Endothelial cell of umbilical vein (primary cell): ENCODE measurements around the gene PON3. TPM values are rescaled to one million over a fixed set of nuclear protein-coding genes. Genes with fewer than 3 reads are reported as not detected.

Experiments used
- BruUV-seq: library from RNA; stranded (reverse); fragments of 400-500 nt; replicated peaks from 2 replicates; lab custom pipeline; 2021; lab: Mats Ljungman, UMichigan
- CTCF ChIA-PET: fragments of 300-600, 350-600 bp; sonication (Branson Sonifier 250); formaldehyde crosslinking; loops from one replicate; lab custom pipeline; 2021; ENCODE audit warnings: antibody characterized with exemption, inconsistent platforms; lab: Charles Lee
- POLR2A ChIA-PET: fragments of 300-600, 350-600 bp; sonication (Branson Sonifier 250); formaldehyde crosslinking; loops from one replicate; lab custom pipeline; 2021; ENCODE audit warnings: antibody characterized with exemption, inconsistent platforms; lab: Charles Lee
- DNase-seq: peaks from one replicate; pipeline ENCODE4 v3.0.0-alpha.2; 2011; ENCODE audit warnings: low read depth, low spot score
- FAIRE-seq: peaks from 2 replicates; lab custom pipeline; 2011; peaks lifted over from hg19 to GRCh38; lab: Jason Lieb, UNC
- H2AFZ ChIP-seq: 2 replicates; pipeline ENCODE4 v1.6.0; 2012; ENCODE audit warnings: low read depth, low read length, control low read depth, inconsistent platforms
- H3K27ac ChIP-seq: 2 replicates; pipeline ENCODE4 v1.5.1; 2011; ENCODE audit warnings: low read depth, mild to moderate bottlenecking, control low read depth, low read length, moderate library complexity; ENCODE audit not compliant: insufficient read depth
- H3K27me3 ChIP-seq, 2 experiments: 2 replicates each; pipeline versions ENCODE4 v1.6.0 to v1.6.1; 2011; ENCODE audit warnings: low read length in 2 of 2, mixed read lengths in 1 of 2; ENCODE audit not compliant: control insufficient read depth in 2 of 2, insufficient read depth in 2 of 2
- H3K36me3 ChIP-seq, 2 experiments: 2 replicates in 1 of 2; 3 replicates in 1 of 2; pipeline ENCODE4 v1.5.1; 2011; ENCODE audit warnings: low read length in 2 of 2, mild to moderate bottlenecking in 1 of 2, moderate library complexity in 1 of 2; ENCODE audit not compliant: control insufficient read depth in 2 of 2, insufficient read depth in 2 of 2; ENCODE audit errors: extremely low read depth in 1 of 2
- H3K4me1 ChIP-seq: 3 replicates; pipeline ENCODE4 v1.5.1; 2011; ENCODE audit warnings: mild to moderate bottlenecking, low read length; ENCODE audit not compliant: control insufficient read depth, insufficient read depth; ENCODE audit errors: extremely low read depth
- H3K4me2 ChIP-seq: 2 replicates; pipeline ENCODE4 v1.6.1; 2011; ENCODE audit warnings: low read length, control low read depth, mixed read lengths; ENCODE audit not compliant: insufficient read depth
- H3K4me3 ChIP-seq, 3 experiments: fragments of 200-600 bp in 1 of 3; sonication (generic), shearing (Covaris generic) in 1 of 3; replicated peaks in 1 of 3; 2 replicates each; pipeline ENCODE4 v1.5.1; 2011 to 2016; ENCODE audit warnings: control low read depth in 3 of 3, low read length in 3 of 3, mild to moderate bottlenecking in 2 of 3, inconsistent platforms in 1 of 3, low read depth in 1 of 3, moderate library complexity in 1 of 3; ENCODE audit not compliant: insufficient read depth in 1 of 3
- H3K79me2 ChIP-seq: 2 replicates; pipeline ENCODE4 v1.6.0; 2012; ENCODE audit warnings: low read length, inconsistent platforms; ENCODE audit not compliant: control insufficient read depth, insufficient read depth
- H3K9ac ChIP-seq: replicated peaks from 2 replicates; pipeline ENCODE3; 2011; ENCODE audit warnings: low read length, control low read depth; ENCODE audit not compliant: insufficient read depth; ENCODE audit errors: extremely low read depth
- H3K9me1 ChIP-seq: replicated peaks from 3 replicates; pipeline ENCODE4 v1.6.0; 2011; ENCODE audit warnings: mild to moderate bottlenecking, low read length; ENCODE audit not compliant: control insufficient read depth, insufficient read depth; ENCODE audit errors: extremely low read depth
- H3K9me3 ChIP-seq: replicated peaks from 2 replicates; pipeline ENCODE4 v1.5.1; 2012; ENCODE audit warnings: low read length, inconsistent platforms; ENCODE audit not compliant: control insufficient read depth, insufficient read depth
- H4K20me1 ChIP-seq: replicated peaks from 2 replicates; pipeline ENCODE3; 2011; ENCODE audit warnings: mild to moderate bottlenecking, low read length; ENCODE audit not compliant: control insufficient read depth, insufficient read depth; ENCODE audit errors: extremely low read depth
- EZH2 ChIP-seq: IDR thresholded peaks from 2 replicates; pipeline ENCODE4 v1.6.1; 2012; ENCODE audit warnings: borderline replicate concordance, low read depth, mild to moderate bottlenecking, moderate library complexity, low read length, inconsistent platforms; ENCODE audit not compliant: severe bottlenecking
- FOS ChIP-seq: IDR thresholded peaks from 2 replicates; pipeline ENCODE4 v1.6.1; 2011; ENCODE audit warnings: mild to moderate bottlenecking, low read length, moderate library complexity, borderline replicate concordance; ENCODE audit not compliant: insufficient read depth
- GATA2 ChIP-seq: IDR thresholded peaks from 2 replicates; pipeline ENCODE4 v1.7.0; 2011; ENCODE audit warnings: low read depth, mild to moderate bottlenecking, moderate library complexity, mixed read lengths, low read length; ENCODE audit not compliant: insufficient read length, insufficient read depth
- JUN ChIP-seq: IDR thresholded peaks from 2 replicates; pipeline ENCODE4 v1.6.1; 2011; ENCODE audit warnings: borderline replicate concordance, low read depth; ENCODE audit not compliant: insufficient read length, insufficient read depth
- MYC ChIP-seq: IDR thresholded peaks from one replicate; pipeline ENCODE4 v1.6.1; 2011; ENCODE audit warnings: mild to moderate bottlenecking, low read depth, low read length
- POLR2A ChIP-seq: IDR thresholded peaks from 2 replicates; pipeline ENCODE4 v1.6.1; 2012; ENCODE audit warnings: low read depth, mild to moderate bottlenecking, control low read depth, low read length
- POLR2AphosphoS5 ChIP-seq: IDR thresholded peaks from 2 replicates; pipeline ENCODE4 v1.6.1; 2012; ENCODE audit warnings: low read depth, mild to moderate bottlenecking, control low read depth, low read length, moderate library complexity; ENCODE audit not compliant: insufficient read depth
- dilution Hi-C: fragments of 300-500 bp; cut with MboI; formaldehyde crosslinking; loops from one replicate; pipeline ENCODE4 v1.15.0; 2019; ENCODE audit warnings: low sequenced_read_pairs; ENCODE audit not compliant: extremely low pct_ligation_motif_present
- intact Hi-C: fragments of 100-400 bp; cut with micrococcal nuclease; formaldehyde crosslinking; loops from one replicate; pipeline ENCODE4 v1.10.0; 2022
- polyA plus RNA-seq, 4 experiments: library from polyadenylated mRNA; depleted of rRNA in 3 of 4; stranded (reverse) in 3 of 4; unstranded in 1 of 4; fragments of >200 nt; gene quantifications; 2 replicates each; pipeline versions ENCODE4 v1.2.1 to v1.2.3, GENCODE V29; 2011 to 2012; ENCODE audit warnings: missing spikeins in 1 of 4
- total RNA-seq: library from RNA; stranded (reverse); gene quantifications from 2 replicates; pipeline ENCODE4 v1.2.3, GENCODE V29; 2021
- TF ChIP-seq, protein P1 (sequence below), 2 donors: IDR thresholded peaks; 1 replicate in 1 of 2; 2 replicates in 1 of 2; pipeline ENCODE4 v1.5.1; 2011; ENCODE audit warnings: low read length in 2 of 2, mild to moderate bottlenecking in 2 of 2, moderate library complexity in 2 of 2, control low read depth in 1 of 2, inconsistent platforms in 1 of 2, low read depth in 1 of 2; ENCODE audit not compliant: insufficient read depth in 1 of 2; ENCODE audit errors: extremely low read depth in 1 of 2
- TF ChIP-seq, protein P2 (sequence below): IDR thresholded peaks from 2 replicates; pipeline ENCODE4 v1.6.1; 2011; ENCODE audit not compliant: insufficient read depth, insufficient read length

Gene PON3
- total and polyA plus RNA-seq, 2 donors (not counting 3 experiments of a cell fraction or from before 2014, with no cell fraction given), result 0.83 to 3.4 TPM

GRCh38 chr7:95433952-95434556 is 37.9 kb upstream of the PON3 start:
- ChIA-PET POLR2A (no interaction called here), CTCF (interaction anchor here (0.8 to 1.6 kb wide), 6 partner anchors 9 to 1039 kb away, joined by 3 to 7 read pairs (median 3); no protein-coding TSS in a partner anchor)
- TSS peak; percentile 57 for BruUV-seq
- Histone ChIP-seq H3K9ac (peak overlapping the region; percentile 86), H3K9me1 (no peaks in the 10 kb centered on the region), H3K79me2 (peaks cover 30% of the 10 kb centered on the region), H3K4me1 (peaks cover 18% of the 10 kb centered on the region), H3K4me3 (peak overlapping the region; percentile 74 to 97 (median 89)), H3K36me3 (no peaks in the 10 kb centered on the region), H2AFZ (peak overlapping the region; percentile 80), H3K27ac (peak overlapping the region; percentile 78), H3K9me3 (no peaks in the 10 kb centered on the region), H3K27me3 (no peaks in the 10 kb centered on the region), H3K4me2 (peak overlapping the region; percentile 85), H4K20me1 (no peaks in the 10 kb centered on the region)
- dilution Hi-C loops (no loop called here), intact Hi-C loops (loop anchor here (2.0 to 10.0 kb wide), 2 partner anchors 441 to 733 kb away; no protein-coding TSS in a partner anchor)
- DNase-seq, result peak; percentile 71
- no peak for FAIRE-seq
- TF ChIP-seq POLR2A (no peak), MYC (no peak), JUN (no peak)
- TF ChIP-seq, protein P1, sequence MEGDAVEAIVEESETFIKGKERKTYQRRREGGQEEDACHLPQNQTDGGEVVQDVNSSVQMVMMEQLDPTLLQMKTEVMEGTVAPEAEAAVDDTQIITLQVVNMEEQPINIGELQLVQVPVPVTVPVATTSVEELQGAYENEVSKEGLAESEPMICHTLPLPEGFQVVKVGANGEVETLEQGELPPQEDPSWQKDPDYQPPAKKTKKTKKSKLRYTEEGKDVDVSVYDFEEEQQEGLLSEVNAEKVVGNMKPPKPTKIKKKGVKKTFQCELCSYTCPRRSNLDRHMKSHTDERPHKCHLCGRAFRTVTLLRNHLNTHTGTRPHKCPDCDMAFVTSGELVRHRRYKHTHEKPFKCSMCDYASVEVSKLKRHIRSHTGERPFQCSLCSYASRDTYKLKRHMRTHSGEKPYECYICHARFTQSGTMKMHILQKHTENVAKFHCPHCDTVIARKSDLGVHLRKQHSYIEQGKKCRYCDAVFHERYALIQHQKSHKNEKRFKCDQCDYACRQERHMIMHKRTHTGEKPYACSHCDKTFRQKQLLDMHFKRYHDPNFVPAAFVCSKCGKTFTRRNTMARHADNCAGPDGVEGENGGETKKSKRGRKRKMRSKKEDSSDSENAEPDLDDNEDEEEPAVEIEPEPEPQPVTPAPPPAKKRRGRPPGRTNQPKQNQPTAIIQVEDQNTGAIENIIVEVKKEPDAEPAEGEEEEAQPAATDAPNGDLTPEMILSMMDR (IDR thresholded peaks at IDR 0.05; ENCODE audit: extremely low read depth in 1 of 2, insufficient read depth in 1 of 2, low read depth in 1 of 2, low read length in 2 of 2), result no peak

- no peak for DNase-seq
- Histone ChIP-seq H3K9me1 (no peaks in the 10 kb centered on the region), H3K79me2 (peaks cover 32% of the 10 kb centered on the region), H3K9ac (no peak overlapping the region), H2AFZ (no peak overlapping the region), H3K27me3 (no peaks in the 10 kb centered on the region), H3K4me3 (no peak overlapping the region), H3K36me3 (no peaks in the 10 kb centered on the region), H3K27ac (no peak overlapping the region), H3K4me2 (no peak overlapping the region), H3K9me3 (no peaks in the 10 kb centered on the region), H3K4me1 (peaks cover 18% of the 10 kb centered on the region), H4K20me1 (no peaks in the 10 kb centered on the region)
- dilution Hi-C loops (no loop called here), intact Hi-C loops (loop anchor here (10.0 kb wide), 1 partner anchor 442 kb away; no protein-coding TSS in a partner anchor)
- no TSS peak for BruUV-seq
- TF ChIP-seq FOS (no peak), EZH2 (no peak), GATA2 (no peak), POLR2A (no peak), POLR2AphosphoS5 (no peak), JUN (no peak), MYC (no peak)
- TF ChIP-seq, protein P1 (IDR thresholded peaks at IDR 0.05; ENCODE audit: extremely low read depth in 1 of 2, insufficient read depth in 1 of 2, low read depth in 1 of 2, low read length in 2 of 2), result no peak
- TF ChIP-seq, protein P2, sequence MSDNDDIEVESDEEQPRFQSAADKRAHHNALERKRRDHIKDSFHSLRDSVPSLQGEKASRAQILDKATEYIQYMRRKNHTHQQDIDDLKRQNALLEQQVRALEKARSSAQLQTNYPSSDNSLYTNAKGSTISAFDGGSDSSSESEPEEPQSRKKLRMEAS, result no peak
- POLR2A ChIA-PET, result no interaction called here
- FAIRE-seq, result no peak
- CTCF ChIA-PET, result no interaction called here
Measured at GRCh38 chr7:95433129-95433528, 37.0 kb upstream of the PON3 start.
